ENCODE results near the gene ENO1.

The ENO1 gene

GRCh38 chr1:8874230-8875201 is 4.0 kb downstream of the ENO1 start:
- no peak for TF ChIP-seq CTCF (IDR thresholded peaks at IDR 0.05; ENCODE audit: low read length)
- no peak for TF ChIP-seq EZH2 (IDR thresholded peaks at IDR 0.05; ENCODE audit: borderline replicate concordance, low read length)
- H3K79me2 ChIP-seq (ENCODE audit: insufficient read depth, low read length) = peaks cover 52% of the 10 kb centered on the region
- H2AFZ ChIP-seq (ENCODE audit: low read length) = no peak overlapping the region
- peaks cover 89% of the 10 kb centered on the region for H3K36me3 ChIP-seq (ENCODE audit: insufficient read depth, low read length)
- no peaks in the 10 kb centered on the region for H3K9me2 ChIP-seq (ENCODE audit: low read depth, low read length)
- peak overlapping the region; percentile 17 for H3K27ac ChIP-seq (ENCODE audit: low read depth, low read length, poor library complexity, severe bottlenecking)
- peak overlapping the region; percentile 82; the same call in 1 of the 2 replicates for H3K4me2 ChIP-seq (ENCODE audit: low read length)
- H3K4me3 ChIP-seq (ENCODE audit: low read depth, low read length, poor library complexity, severe bottlenecking) = peak overlapping the region; percentile 93
- no peaks in the 10 kb centered on the region for H3K9me3 ChIP-seq (ENCODE audit: low read length)
- H3K27me3 ChIP-seq (ENCODE audit: insufficient read depth, low read length) = no peaks in the 10 kb centered on the region
- H3F3A ChIP-seq (ENCODE audit: insufficient read depth, low read length) = no peaks in the 10 kb centered on the region
- peaks cover 11% of the 10 kb centered on the region; the same call in 1 of the 2 replicates for H4K20me1 ChIP-seq (ENCODE audit: insufficient read depth, low read length)
- H3K4me1 ChIP-seq (ENCODE audit: insufficient read depth, low read length, severe bottlenecking) = peaks cover 49% of the 10 kb centered on the region
- H3K9ac ChIP-seq (ENCODE audit: low read length) = no peak overlapping the region; the same call in 1 of the 2 replicates

GRCh38 chr1:8873506-8874229 is 4.8 kb downstream of the ENO1 start:
- peaks cover 52% of the 10 kb centered on the region for H3K79me2 ChIP-seq (ENCODE audit: insufficient read depth, low read length)
- no peak overlapping the region for H3K4me3 ChIP-seq (ENCODE audit: low read depth, low read length, poor library complexity, severe bottlenecking)
- H3K9me2 ChIP-seq (ENCODE audit: low read depth, low read length) = no peaks in the 10 kb centered on the region
- H3K27ac ChIP-seq (ENCODE audit: low read depth, low read length, poor library complexity, severe bottlenecking) = no peak overlapping the region
- no peak overlapping the region for H2AFZ ChIP-seq (ENCODE audit: low read length)
- H3K9ac ChIP-seq (ENCODE audit: low read length) = no peak overlapping the region
- no peaks in the 10 kb centered on the region for H3K9me3 ChIP-seq (ENCODE audit: low read length)
- peaks cover 11% of the 10 kb centered on the region; the same call in 1 of the 2 replicates for H4K20me1 ChIP-seq (ENCODE audit: insufficient read depth, low read length)
- no peak for TF ChIP-seq EZH2 (IDR thresholded peaks at IDR 0.05; ENCODE audit: borderline replicate concordance, low read length)
- no peak for TF ChIP-seq CTCF (IDR thresholded peaks at IDR 0.05; ENCODE audit: low read length)
- H3K4me1 ChIP-seq (ENCODE audit: insufficient read depth, low read length, severe bottlenecking) = peaks cover 41% of the 10 kb centered on the region
- peaks cover 97% of the 10 kb centered on the region for H3K36me3 ChIP-seq (ENCODE audit: insufficient read depth, low read length)
- no peak overlapping the region for H3K4me2 ChIP-seq (ENCODE audit: low read length)
- H3K27me3 ChIP-seq (ENCODE audit: insufficient read depth, low read length) = no peaks in the 10 kb centered on the region
- no peaks in the 10 kb centered on the region for H3F3A ChIP-seq (ENCODE audit: insufficient read depth, low read length)

GRCh38 chr1:8873001-8873400 is 5.5 kb downstream of the ENO1 start:
- H3K36me3 ChIP-seq (ENCODE audit: insufficient read depth, low read length) = peaks cover 99% of the 10 kb centered on the region
- no peaks in the 10 kb centered on the region for H3F3A ChIP-seq (ENCODE audit: insufficient read depth, low read length)
- H3K9me2 ChIP-seq (ENCODE audit: low read depth, low read length) = no peaks in the 10 kb centered on the region
- no peak overlapping the region for H2AFZ ChIP-seq (ENCODE audit: low read length)
- H4K20me1 ChIP-seq (ENCODE audit: insufficient read depth, low read length) = peaks cover 11% of the 10 kb centered on the region; the same call in 1 of the 2 replicates
- H3K27me3 ChIP-seq (ENCODE audit: insufficient read depth, low read length) = no peaks in the 10 kb centered on the region
- H3K9me3 ChIP-seq (ENCODE audit: low read length) = no peaks in the 10 kb centered on the region
- TF ChIP-seq EZH2 (IDR thresholded peaks at IDR 0.05; ENCODE audit: borderline replicate concordance, low read length) = no peak
- no peak for TF ChIP-seq CTCF (IDR thresholded peaks at IDR 0.05; ENCODE audit: low read length)
- H3K4me2 ChIP-seq (ENCODE audit: low read length) = no peak overlapping the region; the same call in 1 of the 2 replicates
- H3K79me2 ChIP-seq (ENCODE audit: insufficient read depth, low read length) = peaks cover 48% of the 10 kb centered on the region
- no peak overlapping the region for H3K27ac ChIP-seq (ENCODE audit: low read depth, low read length, poor library complexity, severe bottlenecking)
- H3K9ac ChIP-seq (ENCODE audit: low read length) = no peak overlapping the region
- no peak overlapping the region for H3K4me3 ChIP-seq (ENCODE audit: low read depth, low read length, poor library complexity, severe bottlenecking)
- peaks cover 41% of the 10 kb centered on the region for H3K4me1 ChIP-seq (ENCODE audit: insufficient read depth, low read length, severe bottlenecking)

All from OCI-LY1 (cell line).